HG03558 (cell line): Measurements from ENCODE around the gene PTPN3.
A peak's percentile ranks its signal among the peaks of the same experiment; 100 is the strongest.

Source experiments
- ATAC-seq: cut with Tn5 transposase; IDR thresholded peaks from one replicate; pipeline ENCODE4 v1.9.1; 2021; ENCODE audit warnings: moderate number of reproducible peaks; ENCODE audit not compliant: unreplicated experiment; ENCODE audit errors: extremely low read depth

Gene PTPN3

GRCh38 chr9:109430231-109430630 lies 67.9 kb downstream of the PTPN3 start:
- no peak for ATAC-seq

- no peak for ATAC-seq
Observed at GRCh38 chr9:109428854-109429253, 69.3 kb downstream of the PTPN3 start.

- no peak for ATAC-seq
Observed at GRCh38 chr9:109427886-109428285, 70.2 kb downstream of the PTPN3 start.

- ATAC-seq: no peak
Observed at GRCh38 chr9:109426626-109427402, 71.3 kb downstream of the PTPN3 start.

GRCh38 chr9:109424618-109425017 lies 73.5 kb downstream of the PTPN3 start:
- ATAC-seq: no peak

GRCh38 chr9:109423877-109424276 lies 74.2 kb downstream of the PTPN3 start:
- ATAC-seq: no peak

- peak; percentile 59 for ATAC-seq
Observed at GRCh38 chr9:109422641-109423040, 75.5 kb downstream of the PTPN3 start.

- no peak for ATAC-seq
Observed at GRCh38 chr9:109421026-109421970, 76.8 kb downstream of the PTPN3 start.

- no peak for ATAC-seq
Observed at GRCh38 chr9:109419531-109419930, 78.6 kb downstream of the PTPN3 start.

GRCh38 chr9:109418827-109419226 lies 79.3 kb downstream of the PTPN3 start:
- no peak for ATAC-seq

- ATAC-seq: no peak
Observed at GRCh38 chr9:109417585-109418544, 80.2 kb downstream of the PTPN3 start.

- no peak for ATAC-seq
Observed at GRCh38 chr9:109417054-109417453, 81.1 kb downstream of the PTPN3 start.

- peak; percentile 45 for ATAC-seq
Observed at GRCh38 chr9:109416135-109416706, 81.9 kb downstream of the PTPN3 start.

- no peak for ATAC-seq
Observed at GRCh38 chr9:109414125-109414785, 83.9 kb downstream of the PTPN3 start.

GRCh38 chr9:109411798-109412352 lies 86.2 kb downstream of the PTPN3 start:
- ATAC-seq: peak; percentile 26

- ATAC-seq: peak; percentile 55
Observed at GRCh38 chr9:109411069-109411761, 86.9 kb downstream of the PTPN3 start.

- ATAC-seq: no peak
Observed at GRCh38 chr9:109409773-109410397, 88.2 kb downstream of the PTPN3 start.
